ENCODE measurements around the gene PUS1. TPM values are rescaled to one million over a fixed set of nuclear protein-coding genes. Genes with fewer than 3 reads are reported as not detected.
"Not testable (repeated sequence)": the region's sequence is repeated elsewhere in the genome, so short reads cannot be mapped to it uniquely, and the experiment has no call there.

PUS1 gene
- total RNA-seq, 1 donor from 2014 or later: 71.2 TPM

- no peak overlapping the region for H3K27ac Mint-ChIP-seq
- H3K9me3 Mint-ChIP-seq: no peaks in the 10 kb centered on the region
- no peak for DNase-seq (ENCODE audit: low spot score)
- no peak overlapping the region for H3K4me3 Mint-ChIP-seq (ENCODE audit: low read depth)
- no peaks in the 10 kb centered on the region for H3K27me3 Mint-ChIP-seq (ENCODE audit: low read depth)
- peaks cover 61% of the 10 kb centered on the region for H3K36me3 Mint-ChIP-seq (ENCODE audit: low read depth)
- H3K4me1 Mint-ChIP-seq (ENCODE audit: low read depth): no peaks in the 10 kb centered on the region
- intact Hi-C loops (cut with micrococcal nuclease): no loop called here
Observed at GRCh38 chr12:131941116-131941986, 12.3 kb downstream of the PUS1 start.

DNA sequence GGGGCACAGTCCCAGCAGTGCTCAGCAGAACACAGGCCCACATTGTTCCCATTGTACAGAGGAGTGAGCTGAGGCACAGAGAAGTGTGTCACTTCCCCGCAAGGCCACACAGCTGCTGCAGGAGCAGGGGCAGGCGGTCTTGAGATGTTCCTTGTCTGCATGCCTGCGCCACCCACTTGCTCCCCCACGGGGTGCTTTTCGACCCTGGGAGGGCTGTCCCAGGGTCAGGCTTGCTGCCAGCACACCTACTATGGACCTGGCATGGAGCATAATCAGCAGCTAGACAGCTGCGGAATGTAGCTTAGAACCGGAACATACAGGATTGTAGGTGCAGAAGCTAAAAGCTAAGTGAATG lies 12.9 kb downstream of the PUS1 start:
- intact Hi-C loops (cut with micrococcal nuclease): no loop called here
- no peaks in the 10 kb centered on the region for H3K4me1 Mint-ChIP-seq (ENCODE audit: low read depth)
- H3K36me3 Mint-ChIP-seq (ENCODE audit: low read depth): peaks cover 59% of the 10 kb centered on the region
- H3K27me3 Mint-ChIP-seq (ENCODE audit: low read depth): no peaks in the 10 kb centered on the region
- H3K9me3 Mint-ChIP-seq: no peaks in the 10 kb centered on the region
- DNase-seq (ENCODE audit: low spot score): no peak
- H3K27ac Mint-ChIP-seq: no peak overlapping the region
- H3K4me3 Mint-ChIP-seq (ENCODE audit: low read depth): no peak overlapping the region

DNA sequence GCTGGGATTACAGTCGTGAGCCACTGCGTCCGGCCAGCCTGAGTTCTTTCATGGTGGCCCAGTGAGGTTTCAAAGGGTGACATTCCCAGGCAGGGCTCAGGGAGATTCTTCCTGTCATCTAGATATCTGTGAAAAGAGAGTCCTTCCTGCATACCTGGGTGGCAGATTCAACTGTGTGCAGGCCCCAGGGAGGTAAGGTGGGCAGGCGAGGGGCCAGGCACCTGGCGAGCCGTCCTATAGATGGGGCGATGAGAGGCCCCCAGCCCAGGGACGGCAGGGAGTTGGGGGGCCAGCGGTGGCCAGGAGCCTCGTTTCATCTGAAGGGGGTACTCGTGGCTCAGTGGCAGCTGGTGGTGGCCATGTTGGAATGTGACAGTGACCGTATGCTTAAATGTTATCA lies 13.6 kb downstream of the PUS1 start:
- H3K4me1 Mint-ChIP-seq (ENCODE audit: low read depth): peaks cover 4% of the 10 kb centered on the region
- H3K4me3 Mint-ChIP-seq (ENCODE audit: low read depth): no peak overlapping the region
- no peak overlapping the region for H3K27ac Mint-ChIP-seq
- intact Hi-C loops (cut with micrococcal nuclease): no loop called here
- no peaks in the 10 kb centered on the region for H3K27me3 Mint-ChIP-seq (ENCODE audit: low read depth)
- peaks cover 55% of the 10 kb centered on the region for H3K36me3 Mint-ChIP-seq (ENCODE audit: low read depth)
- DNase-seq (ENCODE audit: low spot score): no peak
- H3K9me3 Mint-ChIP-seq: no peaks in the 10 kb centered on the region

DNA sequence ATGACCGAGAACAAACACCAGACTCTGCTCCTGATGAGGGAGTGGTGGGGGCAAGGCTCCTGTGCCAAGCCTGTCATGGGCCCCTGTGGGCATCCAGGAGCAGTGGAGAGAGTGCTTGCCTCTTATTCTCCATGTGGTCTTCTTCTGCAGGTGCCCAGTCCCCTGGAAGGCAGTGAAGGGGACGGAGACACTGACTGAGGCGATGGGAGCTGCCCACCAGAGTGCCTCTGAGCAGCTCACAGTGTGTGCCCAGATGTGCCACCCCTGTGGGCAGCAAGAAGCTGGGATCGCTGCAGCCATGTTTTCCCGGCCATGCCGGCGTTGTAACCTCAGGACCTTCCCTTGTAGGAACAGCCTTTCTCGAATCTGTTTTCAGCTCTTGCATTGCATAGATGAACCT lies 14.3 kb downstream of the PUS1 start:
- H3K27ac Mint-ChIP-seq: no peak overlapping the region
- H3K4me3 Mint-ChIP-seq (ENCODE audit: low read depth): no peak overlapping the region
- peaks cover 9% of the 10 kb centered on the region for H3K4me1 Mint-ChIP-seq (ENCODE audit: low read depth)
- intact Hi-C loops (cut with micrococcal nuclease): no loop called here
- H3K36me3 Mint-ChIP-seq (ENCODE audit: low read depth): peaks cover 47% of the 10 kb centered on the region
- no peaks in the 10 kb centered on the region for H3K9me3 Mint-ChIP-seq
- H3K27me3 Mint-ChIP-seq (ENCODE audit: low read depth): no peaks in the 10 kb centered on the region
- DNase-seq (ENCODE audit: low spot score): no peak

GRCh38 chr12:131943876-131944275 lies 14.8 kb downstream of the PUS1 start:
- Mint-ChIP-seq H3K4me3 (ENCODE audit: low read depth) (no peak overlapping the region), H3K27ac (no peak overlapping the region), H3K4me1 (ENCODE audit: low read depth) (peaks cover 13% of the 10 kb centered on the region), H3K36me3 (ENCODE audit: low read depth) (peaks cover 43% of the 10 kb centered on the region), H3K27me3 (ENCODE audit: low read depth) (no peaks in the 10 kb centered on the region), H3K9me3 (no peaks in the 10 kb centered on the region)
- DNase-seq (ENCODE audit: low spot score): no peak
- intact Hi-C loops (cut with micrococcal nuclease): no loop called here

DNA sequence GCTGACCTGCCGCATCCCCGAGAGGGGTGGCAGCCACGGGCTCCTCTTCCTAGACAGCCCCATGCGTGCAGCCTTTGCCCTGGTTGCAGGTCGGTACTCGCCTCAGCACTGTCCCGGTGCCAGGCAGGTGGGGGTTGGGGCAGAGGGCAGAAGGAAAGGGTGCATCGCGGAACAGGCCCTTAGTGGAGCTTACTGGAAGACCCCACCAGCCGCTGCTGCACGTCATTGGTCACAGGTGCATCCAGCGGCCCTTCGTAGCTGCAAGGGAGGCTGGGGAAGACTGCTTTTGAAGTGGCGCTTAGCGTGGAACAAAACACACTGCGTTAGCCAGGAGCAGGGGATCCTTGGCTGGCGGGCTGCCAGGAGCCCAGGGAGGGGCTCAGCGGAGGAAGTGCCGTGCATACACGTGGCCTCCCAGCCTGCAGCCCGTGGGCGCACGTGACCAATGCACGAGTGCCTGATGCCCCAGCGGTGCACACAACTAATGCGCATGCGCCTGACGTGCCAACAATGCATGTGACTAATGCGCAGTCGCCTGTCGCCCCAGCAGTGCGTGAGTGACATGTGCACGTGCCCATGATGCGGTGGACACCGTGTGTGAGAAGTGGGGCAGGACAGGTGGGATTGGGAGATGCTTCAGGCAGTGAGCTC lies 15.7 kb downstream of the PUS1 start:
- intact Hi-C loops (cut with micrococcal nuclease): loop anchor here (5.0 kb wide), 1 partner anchor 337 kb away; no protein-coding TSS in a partner anchor
- DNase-seq (ENCODE audit: low spot score): no peak
- Mint-ChIP-seq H3K36me3 (ENCODE audit: low read depth) (peaks cover 37% of the 10 kb centered on the region), H3K27me3 (ENCODE audit: low read depth) (no peaks in the 10 kb centered on the region), H3K9me3 (no peaks in the 10 kb centered on the region), H3K27ac (no peak overlapping the region), H3K4me3 (ENCODE audit: low read depth) (no peak overlapping the region), H3K4me1 (ENCODE audit: low read depth) (peaks cover 13% of the 10 kb centered on the region)

GRCh38 chr12:131946757-131947156 lies 17.7 kb downstream of the PUS1 start:
- peaks cover 22% of the 10 kb centered on the region for H3K36me3 Mint-ChIP-seq (ENCODE audit: low read depth)
- intact Hi-C loops (cut with micrococcal nuclease): loop anchor here (5.0 kb wide), 1 partner anchor 339 kb away; no protein-coding TSS in a partner anchor
- no peak overlapping the region for H3K27ac Mint-ChIP-seq
- no peak for DNase-seq (ENCODE audit: low spot score)
- H3K9me3 Mint-ChIP-seq: no peaks in the 10 kb centered on the region
- H3K4me1 Mint-ChIP-seq (ENCODE audit: low read depth): peaks cover 15% of the 10 kb centered on the region
- H3K27me3 Mint-ChIP-seq (ENCODE audit: low read depth): no peaks in the 10 kb centered on the region
- H3K4me3 Mint-ChIP-seq (ENCODE audit: low read depth): no peak overlapping the region

GRCh38 chr12:131947482-131948027 lies 18.5 kb downstream of the PUS1 start:
- H3K4me1 Mint-ChIP-seq (ENCODE audit: low read depth): peaks cover 15% of the 10 kb centered on the region
- H3K27ac Mint-ChIP-seq: peak overlapping the region; percentile 18
- no peaks in the 10 kb centered on the region for H3K9me3 Mint-ChIP-seq
- intact Hi-C loops (cut with micrococcal nuclease): loop anchor here (5.0 kb wide), 1 partner anchor 340 kb away; no protein-coding TSS in a partner anchor
- DNase-seq (ENCODE audit: low spot score): no peak
- H3K4me3 Mint-ChIP-seq (ENCODE audit: low read depth): no peak overlapping the region
- H3K27me3 Mint-ChIP-seq (ENCODE audit: low read depth): no peaks in the 10 kb centered on the region
- H3K36me3 Mint-ChIP-seq (ENCODE audit: low read depth): peaks cover 22% of the 10 kb centered on the region

DNA sequence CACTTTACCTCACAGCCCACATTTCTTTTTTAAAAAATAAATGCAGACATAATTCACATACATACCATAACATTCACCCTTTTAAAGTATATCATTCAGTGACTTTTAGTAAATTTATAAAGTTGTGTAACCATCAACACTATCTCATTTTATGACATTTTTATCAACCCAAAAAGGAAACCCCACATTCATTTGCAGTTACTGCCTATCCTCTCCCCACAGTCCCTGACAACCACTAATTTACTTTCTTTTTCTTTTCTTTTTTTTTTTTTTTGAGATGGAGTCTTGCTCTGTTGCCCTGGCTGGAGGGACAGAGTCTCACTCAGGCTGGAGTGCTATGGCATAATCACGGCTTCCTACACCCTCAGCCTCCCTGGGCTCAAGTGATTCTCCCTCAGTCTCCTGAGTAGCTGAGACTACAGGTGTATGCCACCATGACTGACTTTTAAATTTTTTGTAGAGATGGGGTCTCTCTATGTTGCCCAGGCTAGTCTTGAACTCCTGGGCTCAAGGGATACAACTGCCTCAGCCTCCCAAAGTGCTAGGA lies 19.2 kb downstream of the PUS1 start:
- no peak for DNase-seq (ENCODE audit: low spot score)
- peaks cover 21% of the 10 kb centered on the region for H3K4me1 Mint-ChIP-seq (ENCODE audit: low read depth)
- H3K36me3 Mint-ChIP-seq (ENCODE audit: low read depth): peaks cover 19% of the 10 kb centered on the region
- H3K4me3 Mint-ChIP-seq (ENCODE audit: low read depth): peak overlapping the region; percentile 24
- H3K27me3 Mint-ChIP-seq (ENCODE audit: low read depth): no peaks in the 10 kb centered on the region
- peak overlapping the region; percentile 85 for H3K27ac Mint-ChIP-seq
- no peaks in the 10 kb centered on the region for H3K9me3 Mint-ChIP-seq
- intact Hi-C loops (cut with micrococcal nuclease): loop anchor here (5.0 kb wide), 1 partner anchor 341 kb away; no protein-coding TSS in a partner anchor

- Mint-ChIP-seq H3K36me3 (ENCODE audit: low read depth) (peaks cover 13% of the 10 kb centered on the region), H3K27ac (peak overlapping the region; percentile 85), H3K4me3 (ENCODE audit: low read depth) (peak overlapping the region; percentile 72), H3K4me1 (ENCODE audit: low read depth) (peaks cover 23% of the 10 kb centered on the region)
- H3K27me3 Mint-ChIP-seq (ENCODE audit: low read depth); H3K9me3 Mint-ChIP-seq; DNase-seq (ENCODE audit: low spot score): not testable (repeated sequence)
- intact Hi-C loops (cut with micrococcal nuclease): loop anchor here (1.0 to 5.0 kb wide), 3 partner anchors 20 to 342 kb away; partner anchors contain the start of genes PUS1 and ULK1
Observed at GRCh38 chr12:131948713-131949430, 19.8 kb downstream of the PUS1 start.

DNA sequence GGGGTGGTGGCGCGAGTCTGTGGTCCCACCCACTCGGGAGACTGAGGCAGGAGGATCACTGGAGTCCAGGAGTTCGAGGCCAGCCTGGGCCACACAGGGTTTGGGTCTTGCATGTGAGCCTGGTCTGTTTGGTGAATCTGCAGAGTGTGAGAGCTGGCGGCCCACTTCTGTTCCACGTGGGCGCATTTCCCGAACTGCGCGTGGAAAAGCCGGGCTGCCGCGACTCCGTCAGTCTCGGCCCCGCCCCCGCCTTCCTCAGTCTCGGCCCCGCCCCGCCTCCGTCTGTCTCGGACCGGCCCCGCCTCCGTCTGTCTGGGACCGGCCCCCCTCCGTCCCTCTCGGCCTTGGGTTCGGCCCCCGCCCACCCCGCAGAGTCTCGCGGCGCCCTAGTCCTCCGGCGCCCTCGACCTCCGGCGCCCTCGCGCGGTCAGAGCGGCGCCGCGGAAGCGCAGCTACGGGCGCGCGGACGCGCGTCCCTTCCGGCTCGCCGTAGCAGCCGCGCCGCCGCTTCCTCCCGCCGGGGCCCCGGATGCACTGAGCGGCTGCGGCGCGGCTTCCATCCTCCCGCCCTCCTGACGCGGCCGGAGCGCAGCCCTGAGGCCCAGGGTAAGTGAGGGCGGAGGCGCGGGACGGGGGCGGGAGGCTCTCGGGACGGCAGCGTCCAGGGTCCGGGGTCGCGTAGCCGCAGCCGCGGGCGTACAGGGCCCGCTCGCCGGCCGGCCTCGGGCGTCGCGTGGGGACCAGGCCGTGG lies 20.5 kb downstream of the PUS1 start, which contains the start of gene EP400:
Gene EP400 (plus strand): TSS at position 512 of the 751 bp plus-strand sequence. CDS start 10,678 bp downstream, outside the sequence.
- H3K4me1 Mint-ChIP-seq (ENCODE audit: low read depth): peaks cover 23% of the 10 kb centered on the region
- peak; percentile 89 for DNase-seq (ENCODE audit: low spot score)
- no peaks in the 10 kb centered on the region for H3K9me3 Mint-ChIP-seq
- no peaks in the 10 kb centered on the region for H3K27me3 Mint-ChIP-seq (ENCODE audit: low read depth)
- intact Hi-C loops (cut with micrococcal nuclease): loop anchor here (1.0 to 5.0 kb wide), 3 partner anchors 20 to 342 kb away; partner anchors contain the start of genes PUS1 and ULK1
- peak within 1 kb of the TSS; percentile 89 for H3K4me3 Mint-ChIP-seq (ENCODE audit: low read depth)
- peaks cover 11% of the 10 kb centered on the region for H3K36me3 Mint-ChIP-seq (ENCODE audit: low read depth)
- H3K27ac Mint-ChIP-seq: peak within 1 kb of the TSS; percentile 85
